ENCODE data around the gene SMARCD3.

SMARCD3 gene

DNA sequence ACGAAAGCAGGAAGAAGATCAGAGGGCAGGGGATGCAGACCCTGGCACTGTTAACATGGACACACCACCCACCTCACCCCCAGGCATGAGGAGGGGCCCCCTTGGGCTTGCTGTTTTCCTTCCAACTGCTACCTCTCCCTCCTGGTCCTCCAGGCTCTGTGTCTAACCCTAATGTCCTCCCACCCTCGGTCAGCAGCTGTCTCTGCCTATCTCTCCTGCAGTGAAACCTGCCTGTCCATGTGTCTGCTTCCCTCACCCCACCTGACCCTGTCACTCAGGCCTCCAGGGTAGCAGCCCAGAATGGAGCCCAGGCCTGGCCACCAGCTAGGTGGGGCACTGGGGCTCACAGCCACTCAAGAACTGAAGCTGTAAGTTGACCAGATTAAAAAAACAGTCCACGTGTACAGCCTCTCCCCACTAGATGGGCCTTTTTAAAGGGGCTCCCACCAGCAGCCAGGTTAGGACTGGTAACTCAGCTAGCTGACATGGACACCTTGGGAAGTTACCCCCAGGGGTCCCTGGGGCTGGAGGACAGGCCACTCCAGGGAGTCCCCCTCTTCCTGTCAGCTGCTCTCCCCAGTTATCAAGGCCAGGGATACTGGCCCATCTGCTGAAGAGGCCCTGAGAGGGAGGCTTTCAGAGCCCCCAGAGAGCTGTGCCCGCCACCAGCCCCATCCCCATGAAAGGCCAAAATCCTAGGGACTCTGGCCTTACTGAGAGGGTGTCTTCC, 1.5 kb downstream of the SMARCD3 start:
- no peak for DNase-seq

DNA sequence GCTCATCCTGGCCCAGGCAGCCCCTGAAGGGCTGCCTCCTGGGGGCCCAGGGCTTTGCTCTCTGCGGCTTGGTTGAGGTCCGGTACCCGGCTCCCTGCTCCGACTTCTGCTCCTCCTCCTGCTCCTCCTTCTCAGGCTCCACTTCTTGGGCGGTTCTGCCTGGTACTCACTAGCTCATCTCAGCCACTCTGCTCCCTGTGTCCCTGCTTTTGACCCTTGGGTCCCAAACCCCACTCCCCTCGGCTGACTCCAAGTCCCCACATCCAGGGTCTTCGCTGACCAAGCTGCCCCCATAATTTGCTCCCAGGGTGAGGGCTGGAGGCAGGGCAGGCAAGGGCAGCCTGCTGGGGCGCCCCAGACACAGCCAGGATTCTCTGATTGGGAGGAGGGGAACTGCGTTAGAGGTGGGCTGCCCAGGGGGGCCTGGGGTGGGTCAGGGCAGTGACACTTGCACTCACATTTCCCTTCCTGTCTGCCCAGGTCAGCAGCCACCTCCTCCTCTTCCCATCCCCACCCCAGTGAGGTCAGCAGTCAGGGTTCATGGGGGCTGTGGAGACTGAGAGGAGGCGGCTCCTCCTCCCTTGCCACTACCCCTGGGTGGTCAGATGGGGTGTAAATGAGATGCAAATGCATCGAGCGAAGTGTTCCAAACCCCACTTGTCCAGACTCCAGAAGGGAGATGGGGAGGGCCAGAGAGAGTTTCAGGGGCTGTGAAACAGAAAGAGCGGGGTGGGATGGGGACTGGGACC, 2.2 kb downstream of the SMARCD3 start:
- DNase-seq, result no peak

DNA sequence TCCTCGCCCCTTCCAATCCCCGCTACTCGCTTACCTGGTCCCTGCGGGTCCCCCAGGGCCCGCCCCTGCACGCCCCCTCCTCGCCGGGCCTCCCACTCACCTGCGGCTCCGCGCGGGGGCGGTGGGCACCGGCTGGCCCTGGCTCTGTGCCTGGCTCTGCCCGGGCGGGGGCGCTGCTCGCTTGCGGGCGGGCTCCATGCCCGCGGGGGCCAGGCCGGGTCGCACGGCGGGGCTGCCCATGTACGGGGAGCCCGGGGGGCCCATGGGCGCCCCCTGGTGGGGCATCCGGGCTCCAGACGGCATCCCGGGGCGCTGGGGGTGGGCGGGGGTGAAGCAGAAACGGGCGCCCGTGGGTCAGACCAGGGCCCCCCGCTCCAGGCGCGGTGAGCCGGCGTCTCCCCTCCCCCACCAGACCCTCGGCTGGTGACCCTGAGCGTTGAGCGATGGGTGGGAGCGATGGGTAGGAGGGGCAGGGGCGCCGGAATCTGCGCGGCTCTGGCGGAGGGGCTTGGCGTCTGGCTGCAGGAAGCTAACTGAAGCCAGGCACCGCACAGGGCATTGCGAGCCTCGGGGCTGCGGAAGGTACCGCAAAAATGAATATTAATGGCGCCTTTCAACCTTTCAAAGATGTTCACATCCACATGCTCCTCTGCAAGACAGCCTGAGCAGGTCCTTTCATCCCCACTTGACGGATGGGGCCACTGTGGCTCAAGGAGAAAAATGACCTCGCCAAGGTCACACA, 3.0 kb downstream of the SMARCD3 start:
- peak; percentile 50 for DNase-seq

DNA sequence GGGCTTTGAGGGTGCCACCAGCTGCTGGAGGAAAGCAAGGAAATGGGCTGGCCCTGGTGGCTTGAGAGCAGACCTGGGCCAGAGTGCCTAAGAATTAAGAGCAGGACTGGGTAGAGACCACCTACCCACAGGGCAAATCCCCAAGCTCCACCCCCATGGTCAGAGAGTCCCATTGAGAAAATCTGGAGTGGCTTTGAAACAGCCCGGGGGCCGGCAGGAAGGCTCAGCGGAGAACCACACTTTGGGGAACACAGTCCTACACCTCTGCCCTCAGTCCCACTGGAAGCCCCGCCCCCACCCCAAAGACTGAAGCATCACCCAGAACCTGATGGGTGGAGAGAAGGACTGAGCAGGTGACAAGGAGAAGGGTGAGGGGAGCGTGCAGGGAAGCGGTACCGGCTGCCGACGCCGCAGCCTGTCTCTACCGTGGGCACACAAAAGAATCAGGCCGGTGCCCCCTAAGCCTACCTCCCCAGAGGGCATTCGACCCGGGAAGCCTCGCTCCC, 3.6 kb downstream of the SMARCD3 start:
- no peak for DNase-seq

DNA sequence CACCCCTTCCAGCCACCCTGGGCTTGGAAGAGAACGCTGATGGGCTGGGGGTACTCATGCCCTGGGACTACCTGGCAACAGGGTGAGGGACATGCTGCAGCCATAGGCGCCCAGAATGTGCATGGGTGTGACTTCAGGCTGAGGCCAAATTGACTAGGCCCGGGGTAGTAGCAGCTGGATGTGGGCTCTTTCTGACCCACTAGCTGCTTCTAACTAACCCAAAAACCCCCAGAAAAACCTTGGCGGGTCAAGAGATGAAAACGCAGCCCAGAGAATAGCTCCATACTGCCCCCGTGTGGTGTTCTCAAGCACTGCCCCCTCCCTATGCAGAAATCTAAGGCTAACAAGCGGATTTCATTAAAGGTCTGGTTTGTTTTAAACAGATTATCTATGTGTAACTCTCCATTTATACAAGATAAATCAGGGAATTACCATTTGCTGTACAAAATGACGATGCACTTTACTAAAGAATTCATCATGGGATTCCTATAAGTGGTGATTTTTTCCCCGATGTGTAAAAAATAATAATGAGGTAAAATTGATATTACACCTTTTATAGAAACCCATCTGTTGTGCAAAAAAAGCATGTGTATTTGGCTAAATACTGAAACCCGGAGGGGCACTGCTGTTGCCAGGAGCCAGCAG, 4.2 kb downstream of the SMARCD3 start:
- DNase-seq, result peak; percentile 67

DNA sequence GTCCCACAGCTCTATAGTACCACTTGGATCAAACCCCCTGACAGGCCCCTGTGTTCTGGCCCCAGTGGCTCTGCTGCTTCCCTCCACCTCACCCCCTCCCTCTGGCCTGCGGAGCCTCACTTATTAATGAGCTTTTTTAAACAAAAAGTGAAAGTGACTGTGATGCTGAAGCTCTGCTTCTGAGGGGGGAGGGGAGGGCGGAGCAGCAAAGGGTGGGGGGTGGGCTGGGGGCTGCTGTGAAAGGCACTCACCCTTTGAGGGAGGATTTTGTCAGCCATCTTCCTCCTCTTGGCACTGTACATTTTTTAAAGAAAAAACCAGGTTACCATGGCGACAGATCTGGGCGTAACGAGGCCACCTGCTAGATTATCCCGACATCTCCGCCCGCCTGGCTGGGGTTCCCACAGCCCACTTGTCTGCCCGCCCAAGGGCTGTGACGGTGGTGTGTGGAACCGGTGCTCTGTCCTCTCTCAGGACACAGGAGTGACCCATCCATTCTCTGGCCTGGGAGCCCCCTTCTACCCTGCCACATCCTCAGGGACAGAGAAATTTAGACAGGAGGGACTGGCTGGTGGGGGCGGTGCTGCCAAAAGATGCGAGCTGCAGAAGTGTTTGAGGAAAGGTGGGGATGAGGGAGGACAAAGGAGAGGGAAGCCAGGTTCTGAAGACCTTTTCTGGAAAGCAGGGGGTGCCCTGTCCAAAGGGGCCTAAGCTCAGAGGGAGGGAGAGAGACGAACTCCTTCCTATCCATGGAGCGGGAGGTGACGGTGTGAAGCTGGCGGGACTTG, 4.9 kb downstream of the SMARCD3 start:
- DNase-seq, result peak; percentile 33

DNA sequence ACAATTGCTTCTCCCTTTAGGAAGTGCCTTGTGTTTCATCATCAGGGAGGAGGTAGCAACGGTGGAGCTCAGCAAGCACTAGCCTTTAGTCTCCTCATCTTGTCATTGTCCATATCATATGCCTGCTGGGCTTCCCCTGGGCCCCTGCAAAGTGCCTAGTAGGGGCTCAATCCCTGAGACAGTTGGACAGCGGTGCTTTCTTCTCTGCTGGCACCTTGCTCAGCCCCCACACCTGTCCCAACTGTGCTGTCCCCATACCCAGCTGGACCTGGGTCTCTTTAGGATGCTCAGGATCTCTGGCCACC, 5.5 kb downstream of the SMARCD3 start:
- DNase-seq, result no peak

DNA sequence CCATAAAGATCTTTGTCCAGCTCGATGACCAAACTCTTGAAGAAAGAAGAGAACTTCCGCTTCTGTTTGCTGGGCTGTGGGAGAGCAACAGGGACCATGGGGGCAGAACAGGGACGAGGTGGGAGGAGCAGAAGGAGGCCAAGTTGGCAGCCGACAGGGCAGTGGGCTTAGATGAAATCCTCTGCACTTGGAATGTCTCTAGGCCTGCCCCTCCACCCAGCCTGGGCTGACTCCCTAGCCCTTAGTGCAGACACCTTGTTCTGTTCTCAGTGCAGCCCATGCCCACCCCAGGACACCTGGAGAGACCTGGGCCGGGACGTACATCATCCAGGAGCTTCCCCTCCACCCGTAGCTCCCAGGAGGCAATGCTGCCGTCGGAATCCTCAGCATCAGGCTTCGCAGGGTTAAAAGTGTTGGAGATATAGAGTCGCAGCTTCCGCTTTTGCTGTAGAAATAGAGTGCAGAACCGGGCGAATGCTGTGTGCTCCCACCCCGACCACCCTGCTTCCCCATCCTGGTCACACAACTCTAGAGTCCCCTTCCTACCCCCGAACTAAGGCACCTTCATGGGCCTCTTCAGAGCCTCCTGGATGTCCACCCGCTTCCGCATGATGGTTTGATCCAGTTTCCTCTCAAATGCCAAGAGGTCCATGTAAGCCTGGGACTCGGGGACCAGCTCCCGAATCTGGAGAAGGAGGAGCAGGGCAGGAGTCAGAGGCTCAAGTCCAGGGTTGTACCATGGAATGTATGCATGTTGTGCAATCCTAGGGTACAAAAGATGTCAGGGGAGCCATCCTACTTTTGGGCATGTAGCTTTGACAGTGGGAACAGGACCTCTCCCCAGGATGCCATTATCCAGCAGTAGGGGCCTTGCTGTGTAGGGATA, 6.1 kb downstream of the SMARCD3 start:
- DNase-seq, result no peak

DNA sequence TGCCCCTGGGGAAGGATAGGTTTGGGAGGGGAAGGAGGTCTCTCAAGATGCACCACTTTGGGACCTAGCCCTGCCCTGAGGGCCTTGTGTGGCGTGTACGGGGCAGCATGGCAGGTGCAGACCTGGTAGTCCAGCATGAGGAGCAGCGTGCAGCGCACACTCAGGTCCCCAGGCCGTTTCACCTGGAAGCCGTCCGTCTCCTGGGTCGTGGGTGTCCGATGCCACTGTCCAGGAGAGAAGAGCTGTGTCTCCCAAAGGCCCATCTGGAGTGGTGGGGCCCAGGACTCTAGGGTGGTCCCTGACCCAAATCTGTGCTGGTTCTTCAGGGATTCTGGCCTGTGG, 6.8 kb downstream of the SMARCD3 start:
- DNase-seq, result no peak

DNA sequence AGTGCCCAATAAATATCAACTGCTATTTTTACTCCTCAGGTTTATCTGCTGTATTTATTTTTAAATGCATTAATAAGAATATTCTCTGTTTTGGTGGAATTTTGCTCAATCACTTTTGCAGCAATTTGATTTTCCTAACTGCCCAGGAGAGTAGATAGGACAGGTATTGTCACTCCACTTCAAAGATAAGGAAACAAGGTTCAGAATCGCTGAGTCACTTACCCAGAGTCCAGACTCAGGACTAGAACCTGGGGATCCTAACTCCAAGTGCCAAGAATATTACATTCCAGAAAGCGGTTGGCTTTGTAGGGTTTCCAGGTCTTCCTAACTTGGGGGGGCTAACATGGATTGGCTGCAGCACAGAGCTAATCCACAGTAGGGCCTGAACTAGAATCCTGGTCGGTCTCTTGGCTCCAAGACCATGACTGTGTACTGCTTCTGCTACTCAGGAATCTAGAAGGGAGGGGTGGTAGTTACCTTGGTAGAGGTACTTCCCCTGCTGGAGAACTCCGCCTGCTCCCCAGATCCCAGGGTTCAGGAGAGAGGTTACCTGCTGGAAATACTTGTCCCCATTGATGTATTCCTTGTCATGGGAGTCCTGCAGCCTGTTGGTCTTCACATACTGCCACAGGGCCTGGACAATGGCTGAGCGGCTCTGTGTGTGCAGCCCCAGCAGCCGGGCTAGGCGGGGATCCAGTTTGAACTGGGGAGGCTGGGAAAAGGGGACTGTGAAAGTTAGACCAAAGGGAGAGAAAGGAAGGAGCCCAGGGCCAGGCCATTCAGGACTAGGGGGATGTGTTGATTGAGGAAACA, 7.3 kb downstream of the SMARCD3 start:
- DNase-seq, result no peak

DNA sequence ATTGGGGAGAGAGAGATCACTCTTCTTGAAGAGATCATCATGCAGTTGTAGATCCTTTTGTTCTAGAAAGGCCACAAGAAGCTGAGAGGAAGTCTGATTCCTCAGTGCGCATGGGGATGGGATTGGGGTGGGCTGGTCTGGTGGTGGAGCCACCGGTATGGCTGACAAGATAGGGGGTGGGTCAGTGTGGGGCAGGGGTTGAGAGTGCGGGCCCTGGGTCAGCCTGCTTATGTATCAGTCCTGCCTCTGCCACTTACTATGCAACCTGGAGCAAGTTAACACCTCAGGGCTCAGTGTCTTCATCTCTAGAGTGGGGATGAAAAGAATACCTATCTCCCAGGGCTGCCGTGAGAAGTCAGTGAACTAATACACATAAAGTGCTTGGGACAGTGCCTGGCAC, 8.0 kb downstream of the SMARCD3 start:
- DNase-seq, result no peak

DNA sequence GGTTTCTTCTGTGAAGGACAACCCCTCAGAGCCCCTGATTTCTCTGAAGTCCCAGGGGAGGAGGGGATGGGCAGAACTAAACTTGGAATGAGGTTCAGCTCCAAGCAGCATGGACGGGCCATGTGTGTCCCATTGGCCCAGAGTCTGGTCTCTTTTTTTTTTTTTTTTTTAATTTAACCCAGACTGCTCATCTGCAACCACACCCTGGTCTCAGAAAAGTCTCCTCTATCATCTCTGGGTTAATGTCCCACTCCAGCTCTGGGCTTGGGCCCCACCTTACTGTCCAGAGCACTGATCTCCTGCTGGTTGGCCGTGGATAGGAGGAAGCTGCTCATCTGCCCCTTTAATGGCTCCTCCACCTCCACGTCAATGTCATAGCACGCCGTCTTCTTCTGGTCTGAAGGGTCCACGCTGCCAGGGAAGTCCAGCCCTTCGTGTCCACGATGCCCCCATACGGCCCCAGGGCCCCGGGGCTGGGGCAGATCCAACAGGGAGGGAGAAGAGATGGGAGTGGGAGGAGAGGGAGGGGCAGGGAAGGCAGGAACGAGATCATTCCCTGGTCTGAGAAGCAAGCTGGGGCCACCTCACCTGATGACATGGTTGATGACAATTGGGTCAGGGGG, 8.5 kb downstream of the SMARCD3 start:
- DNase-seq, result no peak

DNA sequence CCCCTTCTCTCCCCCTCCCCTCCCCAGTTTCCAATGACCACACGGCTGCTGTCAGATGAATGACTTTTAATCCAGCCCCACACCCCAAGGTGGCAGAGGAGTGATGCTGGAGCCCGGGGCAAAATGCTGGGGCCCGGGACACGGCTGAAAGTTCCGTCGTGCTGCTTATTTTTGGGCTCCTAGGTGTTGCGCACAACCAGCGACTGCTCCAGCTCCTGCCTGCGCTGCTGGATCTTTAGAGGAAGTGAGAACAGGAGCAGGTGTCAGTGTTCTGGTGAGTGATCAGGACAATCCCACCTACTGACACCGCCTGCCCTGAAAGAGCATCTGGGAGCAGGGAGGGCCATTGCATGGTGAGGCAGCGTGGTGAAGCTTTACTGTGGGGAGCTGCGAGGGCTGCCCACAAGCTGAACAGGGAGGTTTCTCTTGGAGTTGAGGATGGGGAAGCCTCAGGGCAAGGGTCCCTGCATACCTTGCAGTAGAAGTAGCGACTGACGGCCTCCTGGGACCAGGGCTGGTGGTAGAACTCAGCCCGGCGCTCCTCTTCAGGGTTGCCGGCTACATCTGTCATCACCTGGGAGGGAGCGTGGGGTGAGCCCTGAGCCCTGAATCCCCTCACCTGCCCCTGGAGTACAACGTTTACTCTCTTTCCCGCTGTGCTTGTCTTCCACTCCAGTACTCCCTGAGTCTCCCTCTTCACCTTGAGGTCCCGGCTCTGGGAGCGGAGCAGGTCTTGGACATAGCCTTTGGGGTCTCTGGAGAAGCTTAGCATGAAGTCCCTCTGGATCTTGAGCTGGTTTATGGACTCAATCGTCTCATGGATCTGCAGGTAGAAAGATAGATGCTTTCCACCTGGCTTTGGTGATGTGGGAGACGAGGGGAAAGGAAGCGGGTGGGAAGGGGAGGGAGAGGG, 9.3 kb downstream of the SMARCD3 start:
- no peak for DNase-seq

DNA sequence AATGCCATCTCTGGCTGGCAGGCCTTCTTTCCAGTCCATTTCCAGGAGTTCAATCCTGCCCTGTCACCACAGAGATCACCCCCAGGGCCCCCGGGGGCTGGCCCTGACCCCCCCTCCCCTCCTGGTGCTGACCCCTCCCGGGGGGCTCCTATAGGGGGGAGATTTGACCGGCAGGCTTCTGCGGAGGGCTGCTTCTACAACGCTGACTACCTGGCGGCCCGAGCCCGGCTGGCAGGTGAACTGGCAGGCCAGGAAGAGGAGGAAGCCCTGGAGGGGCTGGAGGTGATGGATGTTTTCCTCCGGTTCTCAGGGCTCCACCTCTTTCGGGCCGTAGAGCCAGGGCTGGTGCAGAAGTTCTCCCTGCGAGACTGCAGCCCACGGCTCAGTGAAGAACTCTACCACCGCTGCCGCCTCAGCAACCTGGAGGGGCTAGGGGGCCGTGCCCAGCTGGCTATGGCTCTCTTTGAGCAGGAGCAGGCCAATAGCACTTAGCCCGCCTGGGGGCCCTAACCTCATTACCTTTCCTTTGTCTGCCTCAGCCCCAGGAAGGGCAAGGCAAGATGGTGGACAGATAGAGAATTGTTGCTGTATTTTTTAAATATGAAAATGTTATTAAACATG, 10.2 kb downstream of the SMARCD3 start:
- no peak for DNase-seq

DNA sequence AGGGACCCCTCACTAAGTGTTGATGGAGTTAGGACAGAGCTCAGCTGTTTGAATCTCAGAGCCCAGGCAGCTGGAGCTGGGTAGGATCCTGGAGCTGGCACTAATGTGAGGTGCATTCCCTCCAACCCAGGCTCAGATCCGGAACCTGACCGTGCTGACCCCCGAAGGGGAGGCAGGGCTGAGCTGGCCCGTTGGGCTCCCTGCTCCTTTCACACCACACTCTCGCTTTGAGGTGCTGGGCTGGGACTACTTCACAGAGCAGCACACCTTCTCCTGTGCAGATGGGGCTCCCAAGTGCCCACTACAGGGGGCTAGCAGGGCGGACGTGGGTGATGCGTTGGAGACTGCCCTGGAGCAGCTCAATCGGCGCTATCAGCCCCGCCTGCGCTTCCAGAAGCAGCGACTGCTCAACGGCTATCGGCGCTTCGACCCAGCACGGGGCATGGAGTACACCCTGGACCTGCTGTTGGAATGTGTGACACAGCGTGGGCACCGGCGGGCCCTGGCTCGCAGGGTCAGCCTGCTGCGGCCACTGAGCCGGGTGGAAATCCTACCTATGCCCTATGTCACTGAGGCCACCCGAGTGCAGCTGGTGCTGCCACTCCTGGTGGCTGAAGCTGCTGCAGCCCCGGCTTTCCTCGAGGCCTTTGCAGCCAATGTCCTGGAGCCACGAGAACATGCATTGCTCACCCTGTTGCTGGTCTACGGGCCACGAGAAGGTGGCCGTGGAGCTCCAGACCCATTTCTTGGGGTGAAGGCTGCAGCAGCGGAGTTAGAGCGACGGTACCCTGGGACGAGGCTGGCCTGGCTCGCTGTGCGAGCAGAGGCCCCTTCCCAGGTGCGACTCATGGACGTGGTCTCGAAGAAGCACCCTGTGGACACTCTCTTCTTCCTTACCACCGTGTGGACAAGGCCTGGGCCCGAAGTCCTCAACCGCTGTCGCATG, 11.0 kb downstream of the SMARCD3 start:
- DNase-seq, result no peak

DNA sequence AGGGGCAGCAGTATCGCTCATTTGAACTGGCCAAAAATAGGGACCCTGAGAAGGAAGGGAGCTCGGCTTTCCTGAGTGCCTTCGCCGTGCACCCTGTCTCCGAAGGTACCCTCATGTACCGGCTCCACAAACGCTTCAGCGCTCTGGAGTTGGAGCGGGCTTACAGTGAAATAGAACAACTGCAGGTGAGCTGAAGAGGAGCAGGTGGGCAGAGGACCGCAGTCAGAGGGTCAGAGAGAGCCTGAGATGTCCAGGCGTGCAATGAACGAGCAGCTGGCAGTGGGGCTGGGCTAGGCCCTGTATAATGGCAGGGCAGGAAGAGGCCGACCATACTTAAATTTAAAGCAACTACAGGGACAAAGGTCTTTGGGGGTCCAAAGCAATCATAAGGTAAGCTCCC, 12.1 kb downstream of the SMARCD3 start:
- DNase-seq, result no peak

DNA sequence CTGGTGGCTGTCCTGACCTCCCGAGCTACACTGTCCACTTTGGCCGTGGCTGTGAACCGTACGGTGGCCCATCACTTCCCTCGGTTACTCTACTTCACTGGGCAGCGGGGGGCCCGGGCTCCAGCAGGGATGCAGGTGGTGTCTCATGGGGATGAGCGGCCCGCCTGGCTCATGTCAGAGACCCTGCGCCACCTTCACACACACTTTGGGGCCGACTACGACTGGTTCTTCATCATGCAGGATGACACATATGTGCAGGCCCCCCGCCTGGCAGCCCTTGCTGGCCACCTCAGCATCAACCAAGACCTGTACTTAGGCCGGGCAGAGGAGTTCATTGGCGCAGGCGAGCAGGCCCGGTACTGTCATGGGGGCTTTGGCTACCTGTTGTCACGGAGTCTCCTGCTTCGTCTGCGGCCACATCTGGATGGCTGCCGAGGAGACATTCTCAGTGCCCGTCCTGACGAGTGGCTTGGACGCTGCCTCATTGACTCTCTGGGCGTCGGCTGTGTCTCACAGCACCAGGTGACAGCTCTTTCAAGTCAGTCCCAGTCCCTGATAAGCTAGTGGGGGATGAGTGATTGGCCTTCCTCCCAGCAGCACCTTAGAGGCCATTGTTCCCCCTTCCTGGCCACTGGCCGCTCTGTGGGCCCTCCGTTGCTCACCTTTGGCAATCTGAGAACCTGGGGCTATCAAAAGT, 13.3 kb downstream of the SMARCD3 start:
- no peak for DNase-seq
